Endothelial cell of umbilical vein (primary cell): ENCODE data around the gene SECISBP2. TPM values are rescaled to one million over a fixed set of nuclear protein-coding genes. Genes with fewer than 3 reads are reported as not detected.

ENCODE experiments used
- BruUV-seq: library from RNA; stranded (reverse); fragments of 400-500 nt; replicated peaks from 2 replicates; lab custom pipeline; 2021; lab: Mats Ljungman, UMichigan
- CTCF ChIA-PET: fragments of 300-600, 350-600 bp; sonication (Branson Sonifier 250); formaldehyde crosslinking; loops from one replicate; lab custom pipeline; 2021; ENCODE audit warnings: antibody characterized with exemption, inconsistent platforms; lab: Charles Lee
- POLR2A ChIA-PET: fragments of 300-600, 350-600 bp; sonication (Branson Sonifier 250); formaldehyde crosslinking; loops from one replicate; lab custom pipeline; 2021; ENCODE audit warnings: antibody characterized with exemption, inconsistent platforms; lab: Charles Lee
- DNase-seq: peaks from one replicate; pipeline ENCODE4 v3.0.0-alpha.2; 2011; ENCODE audit warnings: low read depth, low spot score
- FAIRE-seq: peaks from 2 replicates; lab custom pipeline; 2011; peaks lifted over from hg19 to GRCh38; lab: Jason Lieb, UNC
- H2AFZ ChIP-seq: 2 replicates; pipeline ENCODE4 v1.6.0; 2012; ENCODE audit warnings: low read depth, low read length, control low read depth, inconsistent platforms
- H3K27ac ChIP-seq: 2 replicates; pipeline ENCODE4 v1.5.1; 2011; ENCODE audit warnings: low read depth, mild to moderate bottlenecking, control low read depth, low read length, moderate library complexity; ENCODE audit not compliant: insufficient read depth
- H3K27me3 ChIP-seq, 2 experiments: 2 replicates each; pipeline versions ENCODE4 v1.6.0 to v1.6.1; 2011; ENCODE audit warnings: low read length in 2 of 2, mixed read lengths in 1 of 2; ENCODE audit not compliant: control insufficient read depth in 2 of 2, insufficient read depth in 2 of 2
- H3K36me3 ChIP-seq, 2 experiments: 2 replicates in 1 of 2; 3 replicates in 1 of 2; pipeline ENCODE4 v1.5.1; 2011; ENCODE audit warnings: low read length in 2 of 2, mild to moderate bottlenecking in 1 of 2, moderate library complexity in 1 of 2; ENCODE audit not compliant: control insufficient read depth in 2 of 2, insufficient read depth in 2 of 2; ENCODE audit errors: extremely low read depth in 1 of 2
- H3K4me1 ChIP-seq: 3 replicates; pipeline ENCODE4 v1.5.1; 2011; ENCODE audit warnings: mild to moderate bottlenecking, low read length; ENCODE audit not compliant: control insufficient read depth, insufficient read depth; ENCODE audit errors: extremely low read depth
- H3K4me2 ChIP-seq: 2 replicates; pipeline ENCODE4 v1.6.1; 2011; ENCODE audit warnings: low read length, control low read depth, mixed read lengths; ENCODE audit not compliant: insufficient read depth
- H3K4me3 ChIP-seq, 3 experiments: fragments of 200-600 bp in 1 of 3; sonication (generic), shearing (Covaris generic) in 1 of 3; replicated peaks in 1 of 3; 2 replicates each; pipeline ENCODE4 v1.5.1; 2011 to 2016; ENCODE audit warnings: control low read depth in 3 of 3, low read length in 3 of 3, mild to moderate bottlenecking in 2 of 3, inconsistent platforms in 1 of 3, low read depth in 1 of 3, moderate library complexity in 1 of 3; ENCODE audit not compliant: insufficient read depth in 1 of 3
- H3K79me2 ChIP-seq: 2 replicates; pipeline ENCODE4 v1.6.0; 2012; ENCODE audit warnings: low read length, inconsistent platforms; ENCODE audit not compliant: control insufficient read depth, insufficient read depth
- H3K9ac ChIP-seq: replicated peaks from 2 replicates; pipeline ENCODE3; 2011; ENCODE audit warnings: low read length, control low read depth; ENCODE audit not compliant: insufficient read depth; ENCODE audit errors: extremely low read depth
- H3K9me1 ChIP-seq: replicated peaks from 3 replicates; pipeline ENCODE4 v1.6.0; 2011; ENCODE audit warnings: mild to moderate bottlenecking, low read length; ENCODE audit not compliant: control insufficient read depth, insufficient read depth; ENCODE audit errors: extremely low read depth
- H3K9me3 ChIP-seq: replicated peaks from 2 replicates; pipeline ENCODE4 v1.5.1; 2012; ENCODE audit warnings: low read length, inconsistent platforms; ENCODE audit not compliant: control insufficient read depth, insufficient read depth
- H4K20me1 ChIP-seq: replicated peaks from 2 replicates; pipeline ENCODE3; 2011; ENCODE audit warnings: mild to moderate bottlenecking, low read length; ENCODE audit not compliant: control insufficient read depth, insufficient read depth; ENCODE audit errors: extremely low read depth
- CTCF ChIP-seq, 2 donors: IDR thresholded peaks; 1 replicate in 1 of 2; 2 replicates in 1 of 2; pipeline ENCODE4 v1.5.1; 2011; ENCODE audit warnings: low read length in 2 of 2, mild to moderate bottlenecking in 2 of 2, moderate library complexity in 2 of 2, control low read depth in 1 of 2, inconsistent platforms in 1 of 2, low read depth in 1 of 2; ENCODE audit not compliant: insufficient read depth in 1 of 2; ENCODE audit errors: extremely low read depth in 1 of 2
- EZH2 ChIP-seq: IDR thresholded peaks from 2 replicates; pipeline ENCODE4 v1.6.1; 2012; ENCODE audit warnings: borderline replicate concordance, low read depth, mild to moderate bottlenecking, moderate library complexity, low read length, inconsistent platforms; ENCODE audit not compliant: severe bottlenecking
- FOS ChIP-seq: IDR thresholded peaks from 2 replicates; pipeline ENCODE4 v1.6.1; 2011; ENCODE audit warnings: mild to moderate bottlenecking, low read length, moderate library complexity, borderline replicate concordance; ENCODE audit not compliant: insufficient read depth
- GATA2 ChIP-seq: IDR thresholded peaks from 2 replicates; pipeline ENCODE4 v1.7.0; 2011; ENCODE audit warnings: low read depth, mild to moderate bottlenecking, moderate library complexity, mixed read lengths, low read length; ENCODE audit not compliant: insufficient read length, insufficient read depth
- JUN ChIP-seq: IDR thresholded peaks from 2 replicates; pipeline ENCODE4 v1.6.1; 2011; ENCODE audit warnings: borderline replicate concordance, low read depth; ENCODE audit not compliant: insufficient read length, insufficient read depth
- MYC ChIP-seq: IDR thresholded peaks from one replicate; pipeline ENCODE4 v1.6.1; 2011; ENCODE audit warnings: mild to moderate bottlenecking, low read depth, low read length
- POLR2A ChIP-seq: IDR thresholded peaks from 2 replicates; pipeline ENCODE4 v1.6.1; 2012; ENCODE audit warnings: low read depth, mild to moderate bottlenecking, control low read depth, low read length
- POLR2AphosphoS5 ChIP-seq: IDR thresholded peaks from 2 replicates; pipeline ENCODE4 v1.6.1; 2012; ENCODE audit warnings: low read depth, mild to moderate bottlenecking, control low read depth, low read length, moderate library complexity; ENCODE audit not compliant: insufficient read depth
- dilution Hi-C: fragments of 300-500 bp; cut with MboI; formaldehyde crosslinking; loops from one replicate; pipeline ENCODE4 v1.15.0; 2019; ENCODE audit warnings: low sequenced_read_pairs; ENCODE audit not compliant: extremely low pct_ligation_motif_present
- intact Hi-C: fragments of 100-400 bp; cut with micrococcal nuclease; formaldehyde crosslinking; loops from one replicate; pipeline ENCODE4 v1.10.0; 2022
- polyA plus RNA-seq, 4 experiments: library from polyadenylated mRNA; depleted of rRNA in 3 of 4; stranded (reverse) in 3 of 4; unstranded in 1 of 4; fragments of >200 nt; gene quantifications; 2 replicates each; pipeline versions ENCODE4 v1.2.1 to v1.2.3, GENCODE V29; 2011 to 2012; ENCODE audit warnings: missing spikeins in 1 of 4
- total RNA-seq: library from RNA; stranded (reverse); gene quantifications from 2 replicates; pipeline ENCODE4 v1.2.3, GENCODE V29; 2021
- TF ChIP-seq, protein P1 (sequence below): IDR thresholded peaks from 2 replicates; pipeline ENCODE4 v1.6.1; 2011; ENCODE audit not compliant: insufficient read depth, insufficient read length

Gene SECISBP2
- total and polyA plus RNA-seq, 2 donors (not counting 3 experiments of a cell fraction or from before 2014, with no cell fraction given): 22.7 to 36.3 TPM

- H3K36me3 ChIP-seq: no peaks in the 10 kb centered on the region
These were observed 84.6 kb downstream of the SECISBP2 start for GRCh38 chr9:89402695-89403427.

More at GRCh38 chr9:89402695-89403427, 84.6 kb downstream of the SECISBP2 start:
- Histone ChIP-seq H3K9me3 (no peaks in the 10 kb centered on the region), H3K27ac (no peak overlapping the region), H3K9ac (no peak overlapping the region), H3K4me2 (no peak overlapping the region), H3K9me1 (no peaks in the 10 kb centered on the region), H4K20me1 (no peaks in the 10 kb centered on the region), H3K79me2 (no peaks in the 10 kb centered on the region), H3K4me3 (no peak overlapping the region), H3K4me1 (peaks cover 2% of the 10 kb centered on the region), H3K27me3 (no peaks in the 10 kb centered on the region), H2AFZ (no peak overlapping the region)
- dilution Hi-C loops: no loop called here
- no TSS peak for BruUV-seq
- DNase-seq (peak; percentile 3), FAIRE-seq (no peak)
- ChIA-PET CTCF (interaction anchor here (1.8 kb wide), 1 partner anchor 146 kb away, joined by 10 read pairs; no protein-coding TSS in a partner anchor), POLR2A (no interaction called here)
- intact Hi-C loops: no loop called here
- TF ChIP-seq, protein P1, sequence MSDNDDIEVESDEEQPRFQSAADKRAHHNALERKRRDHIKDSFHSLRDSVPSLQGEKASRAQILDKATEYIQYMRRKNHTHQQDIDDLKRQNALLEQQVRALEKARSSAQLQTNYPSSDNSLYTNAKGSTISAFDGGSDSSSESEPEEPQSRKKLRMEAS: no peak
- TF ChIP-seq POLR2AphosphoS5 (no peak), MYC (no peak), POLR2A (no peak), CTCF (IDR thresholded peaks at IDR 0.05; ENCODE audit: extremely low read depth in 1 of 2, insufficient read depth in 1 of 2, low read depth in 1 of 2, low read length in 2 of 2) (no peak), FOS (no peak), JUN (no peak), EZH2 (no peak), GATA2 (no peak)
